Measurements from ENCODE around the gene NUP210.

Gene NUP210

GRCh38 chr3:13373975-13374586 is 46.0 kb downstream of the NUP210 start:
- DNase-seq (ENCODE audit: low spot score): no peak

- DNase-seq (ENCODE audit: low spot score): no peak
Measured at GRCh38 chr3:13372656-13373055, 47.5 kb downstream of the NUP210 start.

GRCh38 chr3:13372126-13372525 is 48.0 kb downstream of the NUP210 start:
- DNase-seq (ENCODE audit: low spot score): no peak

- no peak for DNase-seq (ENCODE audit: low spot score)
Measured at GRCh38 chr3:13371100-13372075, 48.7 kb downstream of the NUP210 start.

GRCh38 chr3:13370609-13371008 is 49.5 kb downstream of the NUP210 start:
- DNase-seq (ENCODE audit: low spot score): no peak

GRCh38 chr3:13370055-13370454 is 50.1 kb downstream of the NUP210 start:
- DNase-seq (ENCODE audit: low spot score): no peak

GRCh38 chr3:13368834-13369233 is 51.3 kb downstream of the NUP210 start:
- DNase-seq (ENCODE audit: low spot score): no peak

GRCh38 chr3:13367728-13368127 is 52.4 kb downstream of the NUP210 start:
- DNase-seq (ENCODE audit: low spot score): no peak

- no peak for DNase-seq (ENCODE audit: low spot score)
Measured at GRCh38 chr3:13365390-13366379, 54.4 kb downstream of the NUP210 start.

- DNase-seq (ENCODE audit: low spot score): no peak
Measured at GRCh38 chr3:13364602-13365271, 55.4 kb downstream of the NUP210 start.

GRCh38 chr3:13362551-13362950 is 57.6 kb downstream of the NUP210 start:
- DNase-seq (ENCODE audit: low spot score): no peak

GRCh38 chr3:13359916-13360315 is 60.2 kb downstream of the NUP210 start:
- DNase-seq (ENCODE audit: low spot score): no peak

GRCh38 chr3:13358643-13359042 is 61.5 kb downstream of the NUP210 start:
- no peak for DNase-seq (ENCODE audit: low spot score)

- DNase-seq (ENCODE audit: low spot score): no peak
Measured at GRCh38 chr3:13358051-13358450, 62.1 kb downstream of the NUP210 start.

- no peak for DNase-seq (ENCODE audit: low spot score)
Measured at GRCh38 chr3:13357074-13357473, 63.0 kb downstream of the NUP210 start.

GRCh38 chr3:13353936-13354542 is 66.1 kb downstream of the NUP210 start:
- DNase-seq (ENCODE audit: low spot score): no peak

GRCh38 chr3:13353506-13353905 is 66.6 kb downstream of the NUP210 start:
- DNase-seq (ENCODE audit: low spot score): no peak

- DNase-seq (ENCODE audit: low spot score): no peak
Measured at GRCh38 chr3:13352621-13353131, 67.4 kb downstream of the NUP210 start.

- no peak for DNase-seq (ENCODE audit: low spot score)
Measured at GRCh38 chr3:13349823-13350222, 70.3 kb downstream of the NUP210 start.

- DNase-seq (ENCODE audit: low spot score): no peak
Measured at GRCh38 chr3:13348661-13349396, 71.3 kb downstream of the NUP210 start.
